ENCODE results near the gene CCK.
"Not testable (repeated sequence)": the region's sequence is repeated elsewhere in the genome, so short reads cannot be mapped to it uniquely, and the experiment has no call there.

Gene CCK, protein sequence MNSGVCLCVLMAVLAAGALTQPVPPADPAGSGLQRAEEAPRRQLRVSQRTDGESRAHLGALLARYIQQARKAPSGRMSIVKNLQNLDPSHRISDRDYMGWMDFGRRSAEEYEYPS

GRCh38 chr3:42266085-42266484, at the start of gene CCK:
Gene CCK, minus strand, starts transcription at chr3:42266185. Its CDS starts 2,555 bp downstream, at chr3:42263630.
- no peak for DNase-seq

GRCh38 chr3:42314411-42314810, 48.4 kb upstream of the CCK start:
- peak; percentile 79 for DNase-seq

DNA sequence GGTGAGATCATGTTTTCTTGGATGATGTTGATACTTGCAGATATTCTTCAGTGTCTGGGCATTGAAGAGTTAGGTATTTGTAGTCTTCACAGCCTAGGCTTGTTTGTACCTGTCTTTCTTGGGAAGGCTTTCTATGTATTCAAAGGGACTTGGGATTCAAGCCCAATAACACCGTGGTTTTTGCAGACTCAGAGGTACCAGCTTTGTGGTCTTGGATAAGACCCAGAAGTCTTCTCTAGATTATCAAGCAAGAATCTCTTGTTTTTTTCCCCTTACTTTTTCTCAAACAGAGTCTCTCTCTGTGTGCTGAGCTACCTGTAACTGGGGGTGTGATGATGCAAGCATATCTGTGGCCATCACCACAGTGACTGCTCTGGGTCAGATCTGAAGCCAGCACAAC, 42.7 kb upstream of the CCK start:
- DNase-seq, result no peak

DNA sequence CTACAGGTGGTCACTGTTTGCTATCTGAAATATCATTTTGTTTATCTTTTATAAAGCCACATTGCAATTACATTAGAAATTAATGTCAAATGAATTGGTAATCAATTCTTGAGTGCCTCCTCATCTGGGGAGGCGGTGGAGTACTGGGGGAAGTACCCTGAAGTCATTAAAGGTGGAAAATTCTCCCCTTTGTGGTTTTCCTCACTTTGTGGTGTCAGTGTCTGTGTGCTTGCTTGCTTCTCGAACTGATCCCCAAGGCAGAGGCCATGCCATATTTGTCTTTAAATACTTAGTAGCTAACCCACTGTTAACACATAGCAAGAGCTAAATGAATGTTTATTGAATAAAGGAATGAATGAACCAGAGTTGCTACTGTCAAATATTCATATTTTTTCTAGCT, 40.5 kb upstream of the CCK start:
- DNase-seq, result no peak

DNA sequence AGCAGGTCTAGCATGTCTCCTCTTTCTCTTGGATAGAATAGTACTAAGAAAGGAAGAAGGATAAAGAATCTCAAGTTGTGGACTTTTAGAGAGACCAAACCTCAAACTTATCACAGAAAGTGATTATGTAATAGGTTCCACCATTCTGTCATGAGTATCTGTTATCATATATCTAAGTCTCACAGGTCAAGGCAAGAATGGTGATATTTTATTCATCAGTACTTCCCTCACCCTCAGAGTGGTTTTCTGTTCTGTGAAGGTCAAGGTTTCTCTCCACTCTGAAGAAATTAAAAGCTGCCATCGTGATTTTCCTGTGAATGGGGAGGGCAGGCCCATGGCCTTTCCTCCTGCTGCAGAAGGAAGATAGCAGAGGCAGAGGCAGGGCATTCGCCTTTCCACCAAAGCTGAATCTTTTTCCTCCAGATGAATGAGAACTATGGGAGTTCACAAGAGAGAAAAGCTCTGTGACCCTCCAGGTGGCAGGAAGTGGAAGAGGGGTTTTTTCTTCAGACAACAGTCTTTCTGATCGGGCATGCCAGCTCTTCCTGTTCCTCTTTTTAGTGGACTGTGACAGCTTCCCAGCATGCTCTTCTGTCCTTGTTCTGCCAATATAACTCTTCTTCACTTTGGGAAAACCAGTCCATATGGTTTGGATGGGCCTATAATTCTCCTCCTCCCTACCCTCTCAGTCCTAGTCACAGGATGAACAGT, 37.1 kb upstream of the CCK start:
- DNase-seq, result peak; percentile 33

DNA sequence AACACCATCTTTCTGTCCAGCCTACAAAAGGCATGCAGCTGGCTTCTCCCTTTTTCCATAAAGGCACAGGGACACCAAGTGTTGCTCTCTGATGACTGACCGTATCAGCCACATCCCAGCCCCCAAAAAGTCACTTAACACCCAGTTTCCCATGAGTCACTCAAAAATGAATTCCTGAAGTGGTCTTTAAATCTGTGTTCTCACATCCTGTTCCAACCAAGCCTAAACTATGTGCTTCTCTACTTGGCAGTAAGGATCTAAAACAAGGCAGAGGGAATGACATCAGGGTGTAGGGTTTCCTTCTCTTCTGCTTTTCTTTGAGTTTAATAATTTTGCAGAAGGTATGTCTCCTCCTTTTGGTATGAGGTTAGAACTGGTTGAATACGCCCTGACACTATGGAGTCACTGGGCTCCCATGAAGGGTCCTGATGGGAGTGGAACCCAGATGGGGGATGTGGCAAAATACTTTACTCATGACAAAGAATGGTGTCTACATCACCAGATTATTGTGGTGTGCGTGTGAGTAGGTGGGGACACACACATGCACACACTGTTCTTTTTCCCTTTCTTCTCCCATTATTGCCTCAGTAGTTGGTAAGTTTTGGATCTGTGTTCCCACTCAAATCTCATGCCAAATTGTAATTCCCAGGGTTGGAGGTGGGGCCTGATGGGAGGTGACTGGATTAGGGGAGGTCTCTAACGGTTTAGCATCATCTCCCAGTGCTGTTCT, 35.6 kb upstream of the CCK start:
- no peak for DNase-seq

DNA sequence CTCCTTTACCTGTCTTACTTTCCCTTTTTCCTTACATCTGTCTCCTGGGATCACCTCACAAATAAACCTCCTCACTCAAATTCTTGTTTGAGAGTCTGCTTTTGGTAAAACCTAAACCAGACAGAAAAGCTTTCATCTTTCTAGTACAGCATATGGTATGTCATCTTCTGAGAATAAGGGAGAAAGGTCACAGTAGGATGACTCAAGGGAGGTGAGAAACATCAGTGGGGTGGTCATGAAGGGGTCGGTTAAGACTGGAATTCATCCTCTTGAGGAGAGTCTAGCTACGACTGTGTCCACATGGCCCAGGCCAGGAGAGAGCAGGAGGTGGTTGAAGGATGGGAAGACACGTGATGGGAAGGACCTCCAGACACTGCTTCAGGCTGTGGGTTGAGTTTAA, 34.8 kb upstream of the CCK start:
- DNase-seq, result no peak

GRCh38 chr3:42300013-42300412, 34.0 kb upstream of the CCK start:
- DNase-seq, result peak; percentile 37

DNA sequence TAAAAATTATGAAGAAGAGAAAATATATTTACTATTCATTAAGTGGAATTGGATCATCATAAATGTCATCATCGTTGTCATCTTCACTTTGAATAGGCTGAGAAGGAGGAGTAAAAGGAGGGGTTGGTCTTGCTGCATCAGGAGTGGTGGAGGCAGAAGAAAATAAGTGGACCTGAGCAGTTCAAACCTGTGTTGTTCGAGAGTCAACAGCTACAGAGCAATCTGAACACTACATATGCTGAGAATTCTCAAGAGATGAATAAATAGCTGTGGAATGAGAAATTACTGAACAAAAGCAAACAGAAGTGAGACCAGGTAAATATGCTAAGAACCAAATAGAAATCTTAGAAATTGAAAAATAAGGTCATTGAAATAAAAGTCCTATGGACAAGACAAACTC, 32.3 kb upstream of the CCK start:
- DNase-seq, result no peak

- DNase-seq, result no peak
Observed at GRCh38 chr3:42292009-42292408, 26.0 kb upstream of the CCK start.

GRCh38 chr3:42290966-42291714, 25.2 kb upstream of the CCK start:
- DNase-seq, result peak; percentile 2

GRCh38 chr3:42289026-42289425, 23.0 kb upstream of the CCK start:
- no peak for DNase-seq

GRCh38 chr3:42288385-42288784, 22.4 kb upstream of the CCK start:
- DNase-seq, result no peak

DNA sequence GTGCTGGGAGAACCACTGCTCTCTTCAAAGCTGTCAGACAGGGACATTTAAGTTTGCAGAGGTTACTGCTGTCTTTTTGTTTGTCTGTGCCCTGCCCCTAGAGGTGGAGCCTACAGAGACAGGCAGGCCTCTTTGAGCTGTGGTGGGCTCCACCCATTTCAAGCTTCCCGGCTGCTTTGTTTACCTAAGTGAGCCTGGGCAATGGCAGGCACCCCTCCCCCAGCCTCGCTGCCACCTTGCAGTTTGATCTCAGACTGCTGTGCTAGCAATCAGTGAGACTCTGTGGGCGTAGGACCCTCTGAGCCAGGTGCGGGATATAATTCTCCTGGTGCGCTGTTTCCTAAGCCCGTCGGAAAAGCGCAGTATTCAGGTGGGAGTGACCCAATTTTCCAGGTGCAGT, 21.4 kb upstream of the CCK start:
- not testable (repeated sequence) for DNase-seq

DNA sequence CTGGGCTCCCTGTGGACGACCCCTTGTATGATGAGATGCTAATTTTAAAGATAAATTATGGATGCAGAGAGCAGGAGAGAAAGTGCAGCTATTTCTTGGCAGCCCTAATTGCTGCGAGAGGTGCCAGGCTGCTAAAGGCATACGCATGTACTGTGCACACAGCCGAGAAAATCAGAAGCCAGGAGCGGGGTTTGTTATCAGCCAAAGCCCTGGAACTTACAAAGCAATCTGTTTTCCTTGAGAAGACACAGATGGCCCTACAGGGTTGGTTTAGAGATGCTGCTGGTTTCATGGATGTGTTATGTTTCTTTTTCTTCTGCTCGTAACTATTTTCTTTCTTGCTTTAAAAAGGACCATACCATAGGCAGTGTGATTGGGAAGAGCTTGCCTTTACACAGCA, 11.7 kb upstream of the CCK start:
- DNase-seq, result no peak

- DNase-seq, result no peak
Observed at GRCh38 chr3:42276141-42277132, 10.5 kb upstream of the CCK start.

GRCh38 chr3:42275217-42275616, 9.2 kb upstream of the CCK start:
- DNase-seq, result no peak

DNA sequence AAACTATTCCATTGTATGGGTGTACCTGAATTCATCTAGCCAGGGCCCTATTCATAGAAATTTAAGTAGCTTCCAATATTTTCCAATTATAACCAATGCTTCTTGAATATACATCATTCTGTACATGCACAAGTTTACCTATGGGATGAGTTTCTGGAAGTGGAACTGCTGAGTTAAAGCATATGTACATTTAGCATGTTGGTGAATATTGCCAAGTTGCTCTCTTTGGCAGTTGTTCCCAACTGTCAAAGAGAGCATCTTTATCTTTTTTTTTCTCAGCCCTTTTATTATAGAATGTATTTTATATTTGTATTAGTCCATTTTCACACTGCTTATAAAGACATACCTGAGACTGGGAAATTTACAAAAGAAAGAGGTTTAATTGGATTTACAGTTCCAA, 8.3 kb upstream of the CCK start:
- DNase-seq, result no peak

GRCh38 chr3:42273361-42273760, 7.4 kb upstream of the CCK start:
- DNase-seq, result peak; percentile 48

- DNase-seq, result no peak
Observed at GRCh38 chr3:42271786-42272185, 5.8 kb upstream of the CCK start.

DNA sequence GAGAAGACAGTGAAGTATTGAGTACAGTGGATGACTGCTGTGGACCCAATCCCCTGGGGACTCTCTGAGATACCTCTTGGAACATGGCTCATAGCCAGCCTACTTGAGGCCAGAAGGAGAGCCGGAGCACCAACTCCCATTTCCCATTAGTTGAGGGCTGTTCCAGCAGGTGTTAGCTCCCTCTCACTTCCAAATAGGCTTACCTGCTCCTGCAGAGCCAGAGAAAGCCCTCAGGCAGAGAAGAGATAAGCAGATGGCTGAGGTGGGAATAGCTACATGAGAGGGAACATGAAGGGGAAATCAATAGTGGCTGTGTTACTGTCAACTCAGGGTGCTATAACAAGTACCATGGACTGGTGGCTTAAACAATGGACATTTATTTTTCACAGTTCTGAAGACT, 4.6 kb upstream of the CCK start:
- DNase-seq, result no peak

DNA sequence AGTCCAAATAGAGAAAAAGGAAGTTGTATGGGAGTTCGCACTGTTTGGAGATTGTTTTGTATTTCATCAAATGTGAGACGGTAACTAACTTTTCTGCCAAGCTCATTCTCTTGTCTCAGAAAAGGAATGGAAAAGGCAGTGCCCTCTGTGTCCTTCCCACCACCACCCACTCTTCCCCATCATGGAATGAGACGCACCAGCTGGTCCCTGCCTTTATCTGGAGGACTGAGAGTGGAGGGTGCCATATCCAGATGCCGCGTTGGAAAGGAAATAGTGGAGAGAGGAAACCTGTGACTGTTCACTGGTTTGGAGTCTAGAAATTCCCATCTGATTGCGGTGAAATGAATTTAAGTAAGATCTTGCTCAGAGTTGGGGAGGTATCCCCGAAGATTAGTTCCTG, 3.7 kb upstream of the CCK start:
- no peak for DNase-seq
